Measurements from ENCODE around the gene PRR36.

DNA sequence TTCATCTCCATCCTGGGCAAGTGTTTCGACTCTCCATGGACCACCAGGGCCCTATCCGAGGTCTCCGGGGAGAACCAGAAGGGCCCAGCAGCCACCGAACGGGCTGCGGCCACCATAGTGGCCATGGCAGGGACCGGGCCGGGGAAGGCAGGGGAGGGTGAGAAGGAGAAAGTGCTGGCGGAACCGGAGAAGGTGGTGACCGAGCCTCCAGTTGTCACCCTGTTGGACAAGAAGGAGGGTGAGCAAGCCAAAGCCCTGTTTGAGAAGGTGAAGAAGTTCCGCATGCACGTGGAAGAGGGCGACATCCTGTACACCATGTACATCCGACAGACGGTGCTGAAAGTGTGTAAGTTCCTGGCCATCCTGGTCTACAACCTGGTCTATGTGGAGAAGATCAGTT is 24.8 kb upstream of the PRR36 start:
- TF ChIP-seq POLR2A (IDR thresholded peaks at IDR 0.05; ENCODE audit: low read length): no peak
- TF ChIP-seq GATA1 (IDR thresholded peaks at IDR 0.05; ENCODE audit: low read depth, low read length): no peak

All from erythroblast (primary cell).